ENCODE measurements around the gene KRTAP4-3.

DNA sequence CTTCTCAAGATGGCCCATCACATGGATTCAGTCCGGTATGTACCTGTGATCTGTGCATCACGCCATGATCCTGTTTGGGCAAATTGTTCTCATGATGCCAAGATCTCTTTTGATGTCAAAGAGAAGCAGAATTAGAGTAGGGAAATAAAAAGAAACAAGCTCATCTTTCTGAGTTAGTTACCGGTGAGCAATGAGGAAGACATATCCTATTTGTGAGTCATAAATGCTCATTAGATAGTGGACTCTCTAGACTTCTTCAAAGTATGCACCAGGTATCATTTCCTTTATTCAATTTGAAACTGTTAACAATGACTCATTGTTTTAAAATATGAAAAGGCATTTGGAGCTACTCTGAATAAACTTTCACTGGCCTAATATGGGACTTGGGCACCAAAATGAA, 36.0 kb downstream of the KRTAP4-3 start:
- TF ChIP-seq POLR2A (IDR thresholded peaks at IDR 0.05), result no peak
- TF ChIP-seq, protein P1, sequence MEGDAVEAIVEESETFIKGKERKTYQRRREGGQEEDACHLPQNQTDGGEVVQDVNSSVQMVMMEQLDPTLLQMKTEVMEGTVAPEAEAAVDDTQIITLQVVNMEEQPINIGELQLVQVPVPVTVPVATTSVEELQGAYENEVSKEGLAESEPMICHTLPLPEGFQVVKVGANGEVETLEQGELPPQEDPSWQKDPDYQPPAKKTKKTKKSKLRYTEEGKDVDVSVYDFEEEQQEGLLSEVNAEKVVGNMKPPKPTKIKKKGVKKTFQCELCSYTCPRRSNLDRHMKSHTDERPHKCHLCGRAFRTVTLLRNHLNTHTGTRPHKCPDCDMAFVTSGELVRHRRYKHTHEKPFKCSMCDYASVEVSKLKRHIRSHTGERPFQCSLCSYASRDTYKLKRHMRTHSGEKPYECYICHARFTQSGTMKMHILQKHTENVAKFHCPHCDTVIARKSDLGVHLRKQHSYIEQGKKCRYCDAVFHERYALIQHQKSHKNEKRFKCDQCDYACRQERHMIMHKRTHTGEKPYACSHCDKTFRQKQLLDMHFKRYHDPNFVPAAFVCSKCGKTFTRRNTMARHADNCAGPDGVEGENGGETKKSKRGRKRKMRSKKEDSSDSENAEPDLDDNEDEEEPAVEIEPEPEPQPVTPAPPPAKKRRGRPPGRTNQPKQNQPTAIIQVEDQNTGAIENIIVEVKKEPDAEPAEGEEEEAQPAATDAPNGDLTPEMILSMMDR (IDR thresholded peaks at IDR 0.05 in 4 of 5, conservative IDR thresholded peaks at IDR 0.05 in 1 of 5), result no peak

Measured in gastrocnemius medialis (tissue), 4 donors.